Panc1 (cell line): Measurements from ENCODE around the gene SMIM20. TPM values are rescaled to one million over a fixed set of nuclear protein-coding genes. Genes with fewer than 3 reads are reported as not detected.

Source experiments
- ATAC-seq: fragments of 200-7000 bp; cut with Tn5 transposase; 2 replicates; pipeline ENCODE4 v1.9.1; 2020; ENCODE audit warnings: mild to moderate bottlenecking, moderate library complexity
- BruUV-seq: library from RNA; stranded (reverse); fragments of 400-500 nt; replicated peaks from 2 replicates; lab custom pipeline; 2021; lab: Mats Ljungman, UMichigan
- CTCF ChIA-PET: fragments of 300-600 bp; sonication (Branson Sonifier 250); formaldehyde crosslinking; loops from one replicate; lab custom pipeline; 2022; ENCODE audit warnings: antibody characterized with exemption; lab: Charles Lee
- POLR2A ChIA-PET: fragments of 300-600 bp; sonication (Branson Sonifier 250); formaldehyde crosslinking; loops from one replicate; lab custom pipeline; 2022; ENCODE audit warnings: antibody characterized with exemption; lab: Charles Lee
- DNase-seq: peaks from one replicate; pipeline ENCODE4 v3.0.0-alpha.2; 2010; ENCODE audit warnings: low read depth, low spot score
- H3K27ac ChIP-seq: 2 replicates; pipeline ENCODE4 v1.5.1; 2011; ENCODE audit warnings: mild to moderate bottlenecking, low read length, inconsistent platforms
- H3K27me3 ChIP-seq: fragments of 200-500 bp; sonication (Bioruptor generic); 2 replicates; pipeline ENCODE4 v1.6.0; 2014; ENCODE audit warnings: low read length, inconsistent platforms; ENCODE audit not compliant: control insufficient read depth, insufficient read depth
- H3K36me3 ChIP-seq: fragments of 200-500 bp; sonication (Bioruptor generic); 2 replicates; pipeline ENCODE4 v1.5.1; 2014; ENCODE audit warnings: inconsistent platforms, mild to moderate bottlenecking, low read length, moderate library complexity; ENCODE audit not compliant: control insufficient read depth, insufficient read depth
- H3K4me1 ChIP-seq: 2 replicates; pipeline ENCODE4 v1.5.1; 2011; ENCODE audit warnings: inconsistent platforms, mild to moderate bottlenecking, low read length, moderate library complexity; ENCODE audit not compliant: control insufficient read depth, insufficient read depth
- H3K4me3 ChIP-seq, 2 experiments: 2 replicates each; pipeline ENCODE4 v1.5.1; 2011 to 2012; ENCODE audit warnings: low read depth in 2 of 2, low read length in 2 of 2, mild to moderate bottlenecking in 2 of 2, inconsistent platforms in 1 of 2, moderate library complexity in 1 of 2
- H3K9me3 ChIP-seq: fragments of 200-500 bp; sonication (Bioruptor generic); 2 replicates; pipeline ENCODE4 v1.5.1; 2014; ENCODE audit warnings: low read depth, mild to moderate bottlenecking, inconsistent platforms, low read length, moderate library complexity; ENCODE audit not compliant: control insufficient read depth, insufficient read depth
- POLR2AphosphoS5 ChIP-seq: IDR thresholded peaks from 2 replicates; pipeline ENCODE4 v1.6.1; 2012; ENCODE audit warnings: mild to moderate bottlenecking, low read depth, low read length, moderate library complexity
- REST ChIP-seq, 2 experiments: IDR thresholded peaks; 2 replicates each; pipeline ENCODE4 v1.6.1; 2011 to 2012; ENCODE audit warnings: low read depth in 2 of 2, control low read depth in 1 of 2, low read length in 1 of 2, mild to moderate bottlenecking in 1 of 2, moderate library complexity in 1 of 2; ENCODE audit not compliant: insufficient read depth in 1 of 2
- SIN3A ChIP-seq: IDR thresholded peaks from 2 replicates; pipeline ENCODE4 v1.6.1; 2012; ENCODE audit warnings: low read depth, mild to moderate bottlenecking, low read length, moderate library complexity, borderline replicate concordance; ENCODE audit not compliant: insufficient read depth
- TCF7L2 ChIP-seq: IDR thresholded peaks from 2 replicates; pipeline ENCODE4 v1.6.1; 2011; ENCODE audit warnings: mild to moderate bottlenecking, low read depth, low read length, inconsistent platforms
- in situ Hi-C: cut with HindIII; loops from 2 replicates; pipeline ENCODE4 v1.10.0; 2016; ENCODE audit warnings: low sequenced_read_pairs, low pct_unique_long_range_greater_than_20kb
- intact Hi-C: fragments of 100-400 bp; cut with micrococcal nuclease; formaldehyde crosslinking; loops from one replicate; pipeline ENCODE4 v1.10.0; 2022; ENCODE audit not compliant: unreplicated experiment
- total RNA-seq: library from RNA; stranded (reverse); gene quantifications from one replicate; pipeline ENCODE4 v1.2.1, GENCODE V29; 2021; ENCODE audit not compliant: unreplicated experiment
- TF ChIP-seq, protein P1 (sequence below): fragments of 450-650 bp; IDR thresholded peaks from 2 replicates; pipeline ENCODE4 v1.5.1; 2017; ENCODE audit warnings: mild to moderate bottlenecking

The SMIM20 gene
- total RNA-seq, 1 experiment from 2014 or later, result 16.5 TPM

- no peaks in the 10 kb centered on the region for H3K9me3 ChIP-seq
- ATAC-seq, result no peak
- H3K36me3 ChIP-seq, result no peaks in the 10 kb centered on the region
- H3K4me1 ChIP-seq, result no peaks in the 10 kb centered on the region
- no TSS peak for BruUV-seq
- CTCF ChIA-PET, result no interaction called here
- no peaks in the 10 kb centered on the region; the same call in none of the 2 replicates for H3K27me3 ChIP-seq
- no peak for TF ChIP-seq REST (IDR thresholded peaks at IDR 0.05; ENCODE audit: insufficient read depth in 1 of 2, low read depth in 2 of 2, low read length in 1 of 2)
- TF ChIP-seq POLR2AphosphoS5, result no peak
- TF ChIP-seq, protein P1, sequence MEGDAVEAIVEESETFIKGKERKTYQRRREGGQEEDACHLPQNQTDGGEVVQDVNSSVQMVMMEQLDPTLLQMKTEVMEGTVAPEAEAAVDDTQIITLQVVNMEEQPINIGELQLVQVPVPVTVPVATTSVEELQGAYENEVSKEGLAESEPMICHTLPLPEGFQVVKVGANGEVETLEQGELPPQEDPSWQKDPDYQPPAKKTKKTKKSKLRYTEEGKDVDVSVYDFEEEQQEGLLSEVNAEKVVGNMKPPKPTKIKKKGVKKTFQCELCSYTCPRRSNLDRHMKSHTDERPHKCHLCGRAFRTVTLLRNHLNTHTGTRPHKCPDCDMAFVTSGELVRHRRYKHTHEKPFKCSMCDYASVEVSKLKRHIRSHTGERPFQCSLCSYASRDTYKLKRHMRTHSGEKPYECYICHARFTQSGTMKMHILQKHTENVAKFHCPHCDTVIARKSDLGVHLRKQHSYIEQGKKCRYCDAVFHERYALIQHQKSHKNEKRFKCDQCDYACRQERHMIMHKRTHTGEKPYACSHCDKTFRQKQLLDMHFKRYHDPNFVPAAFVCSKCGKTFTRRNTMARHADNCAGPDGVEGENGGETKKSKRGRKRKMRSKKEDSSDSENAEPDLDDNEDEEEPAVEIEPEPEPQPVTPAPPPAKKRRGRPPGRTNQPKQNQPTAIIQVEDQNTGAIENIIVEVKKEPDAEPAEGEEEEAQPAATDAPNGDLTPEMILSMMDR, result no peak
- no peak for TF ChIP-seq TCF7L2
- no peak for TF ChIP-seq SIN3A
- in situ Hi-C loops (no loop called here), intact Hi-C loops (no loop called here)
- no peak overlapping the region for H3K27ac ChIP-seq
- DNase-seq, result no peak
- no peak overlapping the region for H3K4me3 ChIP-seq
- POLR2A ChIA-PET, result no interaction called here
These were observed 27.6 kb downstream of the SMIM20 start for GRCh38 chr4:25941457-25942221.

DNA sequence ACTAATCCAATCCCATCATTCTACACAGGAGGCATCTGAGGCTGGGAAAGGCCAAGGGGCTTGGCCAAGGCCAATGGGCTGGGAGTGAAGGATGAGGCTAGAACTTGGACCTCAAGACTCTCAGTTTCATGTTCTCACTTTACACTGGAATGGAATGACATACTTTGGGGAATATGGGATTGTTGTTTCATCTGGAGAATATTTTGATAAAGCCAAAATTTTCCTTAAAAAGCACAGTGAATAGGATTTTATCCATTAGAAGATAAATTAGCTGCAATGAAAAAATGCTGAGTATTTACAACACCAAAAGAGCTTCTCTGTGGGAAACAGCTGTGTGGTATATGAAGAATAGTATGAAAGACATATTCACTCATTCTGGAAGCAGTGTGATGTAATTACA, 29.3 kb downstream of the SMIM20 start:
- TF ChIP-seq REST (IDR thresholded peaks at IDR 0.05; ENCODE audit: insufficient read depth in 1 of 2, low read depth in 2 of 2, low read length in 1 of 2) (no peak), TCF7L2 (no peak), POLR2AphosphoS5 (no peak), SIN3A (no peak)
- TF ChIP-seq, protein P1, result no peak
- in situ Hi-C loops, result no loop called here
- no peaks in the 10 kb centered on the region for H3K36me3 ChIP-seq
- H3K27ac ChIP-seq, result no peak overlapping the region
- H3K4me1 ChIP-seq, result no peaks in the 10 kb centered on the region
- BruUV-seq, result no TSS peak
- no peak overlapping the region for H3K4me3 ChIP-seq
- no peak for DNase-seq
- ChIA-PET POLR2A (no interaction called here), CTCF (no interaction called here)
- intact Hi-C loops, result no loop called here
- no peak for ATAC-seq
- H3K9me3 ChIP-seq, result no peaks in the 10 kb centered on the region
- H3K27me3 ChIP-seq, result no peaks in the 10 kb centered on the region; the same call in 1 of the 2 replicates
